Heart left ventricle (tissue), 13 donors: Measurements from ENCODE around the gene HDAC4.

ENCODE experiments used
- POLR2A ChIP-seq, 2 donors: fragments of 450-650 bp; IDR thresholded peaks; one replicate each; pipeline ENCODE4 v1.6.1; 2017; ENCODE audit warnings: antibody characterized with exemption in 2 of 2, mild to moderate bottlenecking in 2 of 2, moderate library complexity in 2 of 2
- TF ChIP-seq, protein P1 (sequence below), 12 donors: fragments of 200-600 bp; sonication (generic) in 4 of 12; IDR thresholded peaks; one replicate each; pipeline versions ENCODE4 v1.5.0 to v1.8.0; 2018 to 2022; ENCODE audit warnings: antibody characterized with exemption in 12 of 12, mild to moderate bottlenecking in 5 of 12
- donor health status: ischemic (EF 13 %, LVEDD 7.1; RV severe dilation, severe dysfunction).
- donor health status: DM: no; HTN: yes; CAD: no.
- donor health status: DM: no; HTN: no; CAD: no.
- donor health status: ischemic (EF 25% LVEDD 6.9; RV normal size, moderate dysfunction).
- donor health status: ischemic (EF 25% LVEDD 5.7; RV mildly dilated, moderate dysfunction).
- donor health status: ischemic (EF 35%, LVEDD 5.7; RV mildly dilated, moderate dysfunction).
- donor health status: nonischemic (EF 11% LVEDD 7.7; RV severe dilation, severe dysfunction).
- donor health status: DM: yes; HTN: yes; CAD: no.
- donor health status: PGD.
- donor health status: ischemic (EF 29% LVEDD 5.4; RV normal size, mild dysfunction).
- donor health status: nonischemic (EF 23%, LVEDD 6.1; RV moderate dilation, normal function).

DNA sequence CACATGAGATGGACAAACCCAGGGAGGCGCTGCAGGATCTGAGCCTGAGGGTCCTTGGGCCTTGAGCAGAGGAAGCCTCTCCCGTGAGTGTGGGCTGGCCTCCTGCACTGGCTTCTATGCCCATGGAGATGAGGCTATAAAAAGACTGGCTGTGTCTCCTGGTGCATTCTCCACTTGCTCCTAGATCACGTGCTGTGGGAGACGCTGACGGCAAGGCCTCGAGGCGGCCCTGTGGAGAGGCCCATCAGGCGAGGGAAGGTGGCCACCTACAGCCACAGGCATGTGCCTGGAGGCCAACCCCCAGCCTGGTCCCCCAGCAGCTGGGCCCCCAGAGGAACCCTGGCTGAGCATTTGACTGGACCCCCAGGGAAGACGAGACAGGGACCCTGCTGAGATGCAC is 354.0 kb downstream of the HDAC4 start:
- TF ChIP-seq, protein P1, sequence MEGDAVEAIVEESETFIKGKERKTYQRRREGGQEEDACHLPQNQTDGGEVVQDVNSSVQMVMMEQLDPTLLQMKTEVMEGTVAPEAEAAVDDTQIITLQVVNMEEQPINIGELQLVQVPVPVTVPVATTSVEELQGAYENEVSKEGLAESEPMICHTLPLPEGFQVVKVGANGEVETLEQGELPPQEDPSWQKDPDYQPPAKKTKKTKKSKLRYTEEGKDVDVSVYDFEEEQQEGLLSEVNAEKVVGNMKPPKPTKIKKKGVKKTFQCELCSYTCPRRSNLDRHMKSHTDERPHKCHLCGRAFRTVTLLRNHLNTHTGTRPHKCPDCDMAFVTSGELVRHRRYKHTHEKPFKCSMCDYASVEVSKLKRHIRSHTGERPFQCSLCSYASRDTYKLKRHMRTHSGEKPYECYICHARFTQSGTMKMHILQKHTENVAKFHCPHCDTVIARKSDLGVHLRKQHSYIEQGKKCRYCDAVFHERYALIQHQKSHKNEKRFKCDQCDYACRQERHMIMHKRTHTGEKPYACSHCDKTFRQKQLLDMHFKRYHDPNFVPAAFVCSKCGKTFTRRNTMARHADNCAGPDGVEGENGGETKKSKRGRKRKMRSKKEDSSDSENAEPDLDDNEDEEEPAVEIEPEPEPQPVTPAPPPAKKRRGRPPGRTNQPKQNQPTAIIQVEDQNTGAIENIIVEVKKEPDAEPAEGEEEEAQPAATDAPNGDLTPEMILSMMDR (IDR thresholded peaks at IDR 0.05): no peak
- no peak for TF ChIP-seq POLR2A (IDR thresholded peaks at IDR 0.05)
